Right renal cortex interstitium (tissue), 3 donors: Measurements from ENCODE around the gene GPS2. TPM values are rescaled to one million over a fixed set of nuclear protein-coding genes. Genes with fewer than 3 reads are reported as not detected.

Experiments
- DNase-seq, 3 donors: peaks; one replicate each; pipeline ENCODE4 v3.0.0-alpha.2; 2013; ENCODE audit warnings: low read depth in 3 of 3, low spot score in 2 of 3
- polyA plus RNA-seq, 3 donors: library from polyadenylated mRNA; unstranded; fragments of 120-200 nt; gene quantifications; one replicate each; pipeline ENCODE4 v1.2.1, GENCODE V29; 2013; ENCODE audit not compliant: insufficient read length in 3 of 3

GPS2 gene
- polyA plus RNA-seq, 3 donors = 85.8 to 96.1 (median 87.8) TPM

DNA sequence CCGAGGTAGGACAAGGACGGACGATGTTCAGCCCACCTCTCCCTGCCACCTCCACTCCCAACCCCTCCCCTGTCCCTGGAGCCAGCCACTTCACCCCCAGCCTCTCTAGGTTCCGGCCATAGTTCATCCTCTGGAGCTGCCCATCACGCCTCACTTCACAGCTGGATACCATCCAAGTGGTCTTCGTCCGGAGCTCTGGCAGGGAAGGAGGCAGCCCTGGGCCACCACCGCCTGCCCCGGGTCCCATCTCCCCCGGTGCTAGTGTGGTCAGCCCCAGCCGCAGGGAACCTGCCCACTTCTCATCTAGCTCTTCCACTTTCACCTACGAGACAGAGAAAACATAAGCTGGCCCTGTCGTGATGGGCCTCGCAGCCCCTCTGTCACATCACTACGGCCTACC lies 6.3 kb upstream of the GPS2 start:
- no peak for DNase-seq

DNA sequence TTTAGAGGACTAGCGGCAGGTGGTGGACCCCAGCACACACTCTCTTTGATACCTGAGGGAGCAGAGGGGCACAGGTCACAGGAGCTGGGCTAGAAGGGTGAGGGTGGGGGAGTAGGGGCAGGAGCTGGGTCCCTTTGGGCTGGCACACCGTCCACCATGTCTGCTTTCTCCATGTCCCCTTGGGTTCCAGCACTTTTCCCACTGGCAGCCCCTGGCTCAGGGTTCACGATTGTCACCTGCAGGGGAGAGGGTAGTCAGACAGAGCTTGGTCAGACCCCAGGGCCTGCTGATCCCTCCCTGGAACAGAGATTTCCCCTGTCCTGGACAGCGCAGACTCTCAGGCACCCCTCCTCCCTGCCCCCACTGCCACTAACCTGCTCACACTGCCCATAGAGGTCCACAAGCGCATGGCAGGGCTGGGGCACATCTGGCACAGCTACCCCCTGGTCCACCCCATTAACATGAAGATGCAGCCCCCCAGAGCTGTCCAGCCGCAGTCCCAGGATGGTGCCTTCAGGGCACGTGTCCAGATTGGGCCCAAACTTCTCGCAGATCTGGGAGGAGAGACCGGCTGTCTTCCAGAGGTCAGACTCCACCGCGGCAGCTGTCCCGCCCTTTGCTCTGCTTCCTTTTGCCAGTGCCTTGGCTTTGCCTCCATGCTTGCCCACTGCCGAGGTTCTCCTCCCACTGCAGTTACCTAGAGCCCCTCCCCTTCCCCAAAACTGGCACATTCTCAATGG lies 3.1 kb upstream of the GPS2 start:
- DNase-seq = no peak

DNA sequence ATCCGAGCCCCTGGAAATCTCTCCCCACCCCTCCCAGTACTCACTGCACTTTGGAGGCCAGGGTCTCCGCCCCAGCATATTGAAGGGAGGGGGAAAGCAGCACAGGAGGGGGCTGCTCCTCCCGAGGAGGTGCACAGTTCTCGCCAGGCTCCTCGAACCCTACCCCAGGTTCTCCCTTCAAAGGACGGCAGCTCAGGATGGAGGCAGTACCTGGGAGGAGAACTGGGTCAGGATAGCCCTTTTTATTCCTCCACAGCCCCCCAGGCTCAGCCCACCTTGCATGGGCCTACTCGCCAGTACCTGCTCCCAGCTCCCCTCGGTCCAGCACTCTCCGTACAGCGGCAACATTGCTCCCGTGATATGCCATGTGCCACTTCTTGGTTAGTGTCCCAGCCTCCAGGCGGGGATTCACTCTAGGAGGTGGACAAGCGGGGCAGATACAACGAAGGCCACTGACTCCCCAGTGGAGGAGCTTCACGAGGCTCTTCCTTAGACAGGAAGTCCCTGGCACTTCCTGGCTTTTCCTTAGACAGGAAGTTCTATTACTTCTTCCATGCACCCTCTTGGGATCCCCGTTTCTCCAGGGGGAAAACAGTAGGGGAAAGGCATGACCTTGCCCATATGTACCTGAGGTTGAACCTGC lies 2.1 kb upstream of the GPS2 start:
- DNase-seq = no peak

DNA sequence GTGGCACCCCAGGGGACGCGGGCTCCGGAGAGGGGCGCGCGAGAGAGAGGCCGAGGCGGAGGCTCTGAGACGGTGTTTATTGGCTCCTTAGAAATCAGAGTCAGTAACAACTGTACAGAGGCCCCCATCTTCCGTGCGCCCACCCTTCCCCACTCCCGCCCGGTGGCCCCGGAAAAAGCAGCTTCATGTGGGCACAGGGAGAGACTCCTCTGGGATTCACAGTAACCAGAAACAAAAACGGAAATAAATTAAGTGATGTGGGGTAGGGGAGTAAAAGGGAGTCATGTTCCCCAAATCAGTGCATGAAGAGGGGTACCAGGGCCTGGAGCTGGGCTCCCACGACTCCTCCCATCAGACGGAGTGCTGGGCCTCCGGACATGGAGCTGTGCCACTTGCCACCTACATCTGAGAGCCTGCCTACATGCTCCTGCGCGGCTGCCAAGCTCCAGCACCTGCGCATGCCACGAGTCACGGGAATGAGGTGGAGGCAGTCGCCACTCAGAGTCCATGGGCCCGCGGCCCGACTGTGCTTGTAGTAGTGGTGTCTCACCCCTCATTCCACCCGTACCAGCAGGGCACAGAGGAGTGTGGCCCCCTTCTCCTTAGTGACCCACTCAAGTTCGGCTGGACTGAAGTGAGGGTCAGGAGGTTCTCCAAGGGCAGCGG lies 543 bp upstream of the GPS2 start:
- no peak for DNase-seq

DNA sequence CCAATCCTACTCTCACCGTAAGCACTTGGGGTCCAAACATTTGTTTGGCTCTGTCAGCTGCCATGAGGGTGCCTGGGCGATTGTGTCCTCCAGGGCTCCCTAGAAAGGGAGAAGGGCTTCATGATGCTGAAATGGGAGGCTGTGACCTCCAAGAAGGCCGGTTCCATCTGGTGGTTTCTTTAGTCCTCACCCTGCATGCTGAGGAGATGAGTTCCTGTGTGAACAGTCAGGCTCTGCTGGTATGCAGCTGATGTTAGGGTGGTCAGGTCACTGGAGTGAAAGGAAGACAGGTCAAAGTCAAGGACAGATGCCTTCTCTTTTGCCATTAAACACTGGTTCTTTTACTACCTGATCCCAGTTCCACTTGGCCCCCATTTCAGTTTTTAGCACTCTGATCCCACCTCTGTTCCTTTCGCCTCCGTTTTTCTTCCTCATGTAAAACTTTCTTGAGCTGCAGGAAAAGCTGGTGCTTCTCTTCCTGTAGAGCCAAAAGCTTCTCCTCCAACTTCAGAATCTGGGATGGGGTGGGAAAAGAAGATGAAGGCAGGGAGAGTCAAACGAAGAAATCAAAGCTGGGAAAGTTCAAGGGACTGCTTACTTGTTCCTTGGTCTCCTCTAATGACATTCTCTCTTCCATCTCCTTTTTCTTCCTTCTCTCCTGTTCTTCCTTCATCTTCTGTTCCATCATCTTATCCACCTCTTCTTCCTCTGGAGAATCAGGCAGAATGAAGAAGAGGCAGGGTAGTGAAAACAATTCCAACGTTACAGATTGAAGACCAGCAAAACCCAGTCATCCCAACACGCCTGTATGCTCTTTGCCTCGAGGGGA lies 1.1 kb downstream of the GPS2 start:
- no peak for DNase-seq

DNA sequence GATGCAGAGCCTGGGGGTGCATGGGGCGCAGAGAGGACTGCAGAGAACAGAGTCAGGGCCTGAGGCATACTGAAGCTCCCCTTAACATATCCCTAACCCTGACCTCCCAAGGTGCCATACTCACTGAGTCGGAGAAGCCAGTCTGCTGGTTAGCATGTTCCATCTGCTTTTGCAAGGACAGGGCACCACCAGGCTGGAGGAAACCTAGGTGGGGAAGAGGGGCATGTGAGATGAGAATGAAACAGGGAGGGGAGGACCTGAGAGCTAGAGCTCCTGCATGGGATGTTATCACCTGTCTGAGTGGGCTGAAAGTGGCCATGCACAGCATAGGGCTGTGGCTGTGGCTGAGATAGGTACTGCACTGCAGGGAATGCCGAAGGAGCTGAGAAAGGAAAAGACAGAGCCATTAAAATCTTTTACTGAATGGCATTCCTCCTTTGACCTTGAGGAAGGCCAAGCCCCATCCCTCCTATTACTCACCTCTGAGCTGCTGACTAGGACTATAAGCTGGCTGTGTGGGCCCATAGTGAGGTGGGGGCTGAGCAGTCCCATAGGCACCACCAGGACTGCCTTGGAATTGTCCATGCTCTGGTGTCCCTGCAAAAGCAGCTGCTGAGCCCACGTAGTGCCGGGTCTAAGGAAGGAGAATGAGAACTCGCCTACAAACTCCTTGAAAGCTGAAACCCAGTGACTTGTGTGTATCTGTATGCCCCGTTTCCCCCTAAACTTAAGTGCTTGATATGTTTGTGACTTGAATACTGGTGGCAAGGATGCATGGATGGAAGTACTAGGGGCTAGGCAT lies 1.9 kb downstream of the GPS2 start:
- no peak for DNase-seq

DNA sequence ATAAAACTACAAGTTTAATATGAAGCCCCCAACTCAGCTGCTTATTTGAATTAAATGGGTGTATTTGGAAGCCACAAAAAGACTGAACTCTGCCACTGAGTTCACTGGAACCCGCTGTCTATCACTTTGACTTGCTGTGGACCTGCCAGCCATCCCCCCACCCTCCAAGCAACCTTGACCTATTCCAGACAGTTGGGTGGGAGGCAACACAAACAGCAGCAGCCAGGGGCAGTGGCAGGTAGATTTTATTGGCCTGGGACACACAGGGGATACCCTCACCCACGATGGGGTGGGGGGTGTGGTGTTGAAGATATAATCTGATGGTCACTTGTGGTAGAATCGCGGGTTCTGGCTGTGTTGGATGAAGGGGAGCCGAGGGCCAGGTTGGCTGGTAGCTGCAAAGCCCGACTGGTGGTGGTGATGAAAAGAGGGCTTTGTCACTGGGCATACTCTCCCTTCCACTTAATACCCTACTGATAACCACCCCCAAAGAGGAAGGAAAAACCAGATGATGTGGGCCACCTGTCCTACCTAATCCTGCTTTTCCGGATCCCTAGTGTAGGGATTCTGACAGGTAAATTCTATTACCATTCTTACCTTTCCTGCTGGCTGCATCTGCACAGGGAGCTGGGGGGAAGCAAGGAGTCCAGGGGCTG lies 2.6 kb downstream of the GPS2 start:
- DNase-seq = no peak

DNA sequence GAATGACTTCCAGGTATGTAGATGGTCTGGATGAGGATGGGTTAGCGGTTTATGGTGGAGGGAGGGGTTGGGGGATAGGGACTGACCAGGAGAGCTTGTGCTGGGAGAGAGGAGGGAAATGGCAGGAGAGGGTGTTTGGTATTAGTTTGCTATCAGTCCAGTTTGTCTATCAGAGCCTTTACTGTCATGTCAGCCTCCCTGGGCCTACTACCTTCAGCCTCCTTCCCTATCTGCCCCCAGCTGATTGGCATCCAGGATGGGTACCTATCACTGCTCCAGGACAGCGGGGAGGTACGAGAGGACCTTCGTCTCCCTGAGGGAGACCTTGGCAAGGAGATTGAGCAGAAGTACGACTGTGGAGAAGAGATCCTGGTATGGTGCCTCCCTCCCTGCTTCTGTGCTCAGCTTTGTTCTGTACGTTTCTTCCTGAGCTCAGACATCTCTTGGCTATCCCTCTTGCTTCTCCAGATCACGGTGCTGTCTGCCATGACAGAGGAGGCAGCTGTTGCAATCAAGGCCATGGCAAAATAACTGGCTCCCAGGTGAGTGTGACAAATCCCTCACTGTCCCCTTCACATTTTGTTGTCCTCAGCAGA lies 4.0 kb downstream of the GPS2 start:
- DNase-seq = no peak

DNA sequence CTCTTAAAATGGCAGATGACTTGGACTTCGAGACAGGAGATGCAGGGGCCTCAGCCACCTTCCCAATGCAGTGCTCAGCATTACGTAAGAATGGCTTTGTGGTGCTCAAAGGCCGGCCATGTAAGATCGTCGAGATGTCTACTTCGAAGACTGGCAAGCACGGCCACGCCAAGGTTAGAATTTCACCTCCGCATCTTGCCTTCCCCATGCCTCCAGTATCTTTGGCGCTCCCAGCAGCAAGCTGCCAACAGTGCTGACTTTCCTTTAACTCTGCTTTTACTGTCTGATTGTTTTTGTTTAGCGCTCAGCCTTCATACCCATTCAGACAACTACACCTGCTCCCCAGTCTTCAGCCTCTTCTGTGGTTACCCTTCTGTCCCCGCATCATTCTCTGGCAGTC lies 5.5 kb downstream of the GPS2 start:
- DNase-seq = no peak

DNA sequence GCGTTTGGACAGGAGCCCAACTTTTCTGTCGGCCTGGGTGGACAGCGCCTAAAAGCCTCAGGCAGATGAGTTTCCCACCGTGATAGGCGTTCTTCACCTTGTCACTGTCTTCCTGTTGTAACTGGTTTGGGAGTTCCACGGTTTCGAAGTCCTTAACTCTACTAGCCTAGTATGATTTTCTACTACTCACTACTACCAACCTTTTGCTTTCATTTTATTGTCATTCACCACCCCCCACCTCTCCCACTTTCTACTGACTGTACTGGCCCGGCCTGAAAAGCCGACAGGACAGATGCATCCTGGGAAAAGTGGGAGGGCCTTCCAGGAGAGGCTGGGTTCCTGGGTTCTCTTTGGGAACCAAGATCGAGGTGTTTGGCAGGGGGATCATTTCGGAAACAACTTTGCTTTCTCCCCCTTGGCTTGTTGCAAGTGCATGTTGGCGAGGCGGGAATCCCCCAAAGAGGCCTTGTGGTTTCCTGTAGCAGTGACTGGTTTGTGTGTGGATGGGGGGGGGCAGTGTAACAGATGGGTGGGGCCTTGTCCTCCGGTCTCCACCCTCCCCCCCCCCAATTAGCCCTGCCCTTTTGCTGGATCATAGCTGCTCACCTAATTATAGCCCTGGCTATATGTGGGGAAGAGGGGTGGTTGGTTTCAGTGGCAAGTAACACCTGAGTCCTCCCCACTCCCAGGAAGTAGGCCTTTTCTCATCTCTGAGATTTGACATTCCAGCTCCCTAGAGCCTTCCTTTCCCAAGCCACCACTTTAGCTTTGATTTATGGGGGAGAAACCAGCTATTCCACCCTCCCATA lies 6.3 kb downstream of the GPS2 start:
- DNase-seq = no peak

DNA sequence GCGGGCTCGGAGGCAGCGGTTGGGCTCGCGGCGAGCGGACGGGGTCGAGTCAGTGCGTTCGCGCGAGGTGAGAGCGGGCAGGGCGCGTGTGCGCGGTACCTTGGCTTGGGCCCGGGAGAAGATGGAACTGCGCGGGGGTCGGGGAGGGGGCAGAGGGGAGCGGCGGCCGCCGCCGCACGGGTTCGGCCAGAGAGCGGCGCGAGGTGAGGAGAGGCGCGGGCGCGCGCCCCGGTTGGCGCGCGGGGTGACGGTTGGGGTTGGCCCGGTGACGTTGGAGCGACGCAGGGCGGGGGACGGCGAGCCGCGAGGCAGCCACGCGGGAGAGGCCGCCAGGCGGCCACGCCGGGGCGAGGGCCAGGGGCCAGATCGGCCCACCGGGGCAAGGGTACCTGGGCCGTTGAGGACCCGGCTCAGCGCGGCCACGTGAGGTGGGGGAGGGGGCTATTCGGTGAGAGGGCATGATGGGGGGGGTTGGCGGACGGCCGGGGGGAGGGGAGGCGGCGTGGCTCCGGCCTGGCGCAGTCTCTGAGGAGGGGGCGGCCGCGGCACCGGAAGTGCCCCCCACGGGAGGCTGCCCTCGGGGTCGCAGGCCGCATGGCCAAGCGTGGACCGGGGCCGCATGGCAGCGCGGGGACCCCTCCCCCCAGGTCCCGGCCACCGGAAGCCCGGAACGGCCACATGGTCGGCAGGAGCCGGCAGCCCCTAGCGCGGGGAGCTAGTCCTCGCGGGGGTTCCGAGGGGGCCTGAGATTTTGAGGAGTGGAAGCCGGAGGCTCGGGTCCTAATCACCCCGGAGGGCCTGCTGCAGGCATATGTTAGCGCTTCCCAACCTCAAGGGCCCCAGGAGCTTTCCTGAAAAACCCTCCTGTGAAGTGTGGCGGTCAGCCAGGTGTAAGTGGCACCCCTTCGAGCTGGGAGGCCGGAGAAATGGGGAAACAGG lies 7.2 kb downstream of the GPS2 start:
- no peak for DNase-seq

DNA sequence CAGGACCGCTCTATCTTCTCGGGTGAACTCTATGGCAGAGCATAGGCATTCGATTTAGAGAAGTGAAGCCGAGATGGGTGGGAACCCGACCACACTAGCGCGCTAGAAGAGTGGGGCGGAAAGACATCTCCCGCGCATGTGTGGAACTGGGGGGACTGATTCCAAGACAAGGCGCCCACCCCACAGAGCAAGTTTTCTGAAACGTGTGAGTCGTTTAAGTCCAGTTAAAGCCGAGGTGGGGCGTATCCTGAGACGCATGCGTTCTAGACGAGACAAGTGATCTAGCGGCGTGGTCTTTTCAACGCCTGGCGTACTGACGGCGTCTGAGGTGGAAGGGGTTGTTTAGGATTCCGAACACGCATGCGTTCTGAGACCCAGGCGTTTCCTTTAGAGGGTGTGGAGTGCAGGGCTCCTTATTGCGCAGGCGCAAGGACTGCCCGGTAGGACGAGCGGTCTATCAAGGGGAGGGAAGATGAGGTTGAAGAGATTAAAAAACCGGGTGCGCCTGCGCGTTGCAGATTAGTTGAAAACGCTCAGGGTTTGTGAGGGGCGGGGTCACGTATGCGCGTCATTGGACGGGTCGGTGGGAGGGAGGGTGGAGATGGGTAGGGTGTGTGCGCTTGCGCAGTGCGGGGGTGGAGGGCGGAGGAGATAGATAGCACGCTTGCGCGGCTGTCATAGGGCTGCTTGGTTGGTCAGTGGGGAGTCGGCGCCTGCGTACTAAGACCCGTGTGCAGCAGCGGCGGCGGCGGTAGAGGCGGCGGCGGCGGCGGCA lies 8.1 kb downstream of the GPS2 start, which contains the start of gene EIF5A:
TSS of gene EIF5A (plus strand) at position 718 of the 775 bp plus-strand sequence. CDS start 2,008 bp downstream, outside the sequence.
- DNase-seq = peak; percentile 99 to 100 (median 99)

DNA sequence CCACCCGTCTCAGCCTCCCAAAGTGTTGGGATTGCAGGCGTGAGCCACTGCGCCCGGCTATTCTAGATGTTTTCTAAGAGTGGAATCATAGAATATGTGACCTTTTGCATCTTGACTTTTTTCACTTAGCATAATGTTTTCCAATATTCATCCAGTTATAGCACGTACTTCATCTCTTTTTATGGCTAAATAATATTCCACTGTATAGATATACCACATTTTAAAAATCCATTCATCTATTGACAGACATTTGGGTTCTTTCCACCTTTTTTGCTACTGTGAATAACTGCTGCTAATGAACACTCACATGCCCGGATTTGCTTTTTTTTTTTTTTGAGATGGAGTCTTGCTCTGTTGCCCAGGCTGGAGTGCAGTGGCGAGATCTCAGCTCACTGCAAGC lies 11.0 kb downstream of the GPS2 start:
- DNase-seq = no peak

DNA sequence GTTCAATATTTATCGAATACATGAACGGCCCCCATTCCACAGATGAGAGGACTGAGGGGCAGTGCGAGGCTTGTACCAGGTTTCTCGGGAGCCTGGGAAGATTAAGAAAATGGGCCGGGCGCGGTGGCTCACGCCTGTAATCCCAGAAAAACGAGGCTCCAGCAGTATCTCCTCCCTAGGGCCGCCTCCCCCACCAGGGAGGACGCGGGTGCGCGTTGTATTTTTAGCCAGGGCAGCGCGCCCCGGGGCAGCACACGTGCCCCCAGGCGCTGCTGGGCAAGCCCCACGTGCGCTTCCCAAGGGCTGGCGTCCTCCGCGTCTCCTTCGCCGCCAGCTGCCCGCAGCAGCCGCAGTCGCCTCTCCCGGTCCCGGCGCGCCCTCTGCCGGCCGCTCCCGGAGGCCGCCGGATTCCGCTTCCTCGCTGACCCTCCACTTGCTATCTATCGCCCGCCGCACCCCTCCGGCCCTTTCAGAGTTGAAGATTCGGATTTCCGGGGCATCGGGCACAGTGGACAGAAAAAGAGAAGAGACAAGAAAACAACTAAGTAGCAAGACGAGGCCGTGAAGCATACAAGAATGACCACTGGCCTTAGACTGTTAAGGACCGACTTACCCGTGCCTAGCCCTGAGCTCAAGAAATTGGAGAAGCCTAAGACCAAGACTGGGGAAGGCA lies 18.8 kb downstream of the GPS2 start:
- DNase-seq = no peak

DNA sequence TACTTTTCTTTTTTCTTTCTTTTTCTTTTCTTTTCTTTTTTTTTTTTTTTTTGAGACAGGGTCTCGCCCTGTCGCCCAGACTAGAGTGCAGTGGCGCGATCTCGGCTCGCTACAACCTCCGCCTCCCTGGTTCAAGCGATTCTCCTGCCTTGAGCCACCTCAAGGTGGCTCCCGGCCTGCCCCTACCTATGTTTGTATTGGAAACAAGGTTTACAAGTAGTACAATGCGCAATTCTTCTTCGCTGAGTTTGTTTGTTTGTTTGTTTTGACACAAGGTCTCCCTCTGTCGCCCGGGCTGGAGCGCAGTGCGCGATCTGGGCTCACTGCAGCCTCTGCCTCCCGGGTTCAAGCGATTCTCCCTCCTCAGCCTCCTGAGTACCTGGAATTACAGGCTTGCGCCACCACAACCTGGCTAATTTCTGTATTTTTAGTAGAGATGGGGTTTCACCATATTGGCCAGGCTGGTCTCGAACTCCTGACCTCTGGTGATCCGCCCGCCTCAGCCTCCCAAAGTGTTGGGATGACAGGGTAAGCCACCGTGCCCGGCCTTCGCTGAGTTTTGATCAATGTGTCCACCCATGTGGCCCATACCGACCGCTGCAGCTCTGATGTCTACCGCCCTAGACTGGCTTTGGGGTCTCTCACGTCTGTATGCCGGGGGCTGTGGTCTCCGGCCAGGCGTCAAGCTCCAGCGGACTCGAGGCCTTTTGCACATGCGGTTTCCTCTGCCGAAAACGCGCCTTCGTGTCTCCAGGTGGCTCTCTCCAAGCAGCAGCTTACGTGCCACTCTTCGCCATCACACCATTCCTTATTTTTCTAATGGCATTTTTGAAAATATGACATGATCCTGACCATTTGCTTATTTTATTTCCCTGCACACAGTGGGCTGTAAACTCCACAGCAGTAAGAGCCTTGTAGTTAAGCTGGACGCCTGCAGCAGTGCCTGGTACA lies 19.7 kb downstream of the GPS2 start:
- DNase-seq = no peak
